ENCODE measurements around the gene TICAM2.

DNA sequence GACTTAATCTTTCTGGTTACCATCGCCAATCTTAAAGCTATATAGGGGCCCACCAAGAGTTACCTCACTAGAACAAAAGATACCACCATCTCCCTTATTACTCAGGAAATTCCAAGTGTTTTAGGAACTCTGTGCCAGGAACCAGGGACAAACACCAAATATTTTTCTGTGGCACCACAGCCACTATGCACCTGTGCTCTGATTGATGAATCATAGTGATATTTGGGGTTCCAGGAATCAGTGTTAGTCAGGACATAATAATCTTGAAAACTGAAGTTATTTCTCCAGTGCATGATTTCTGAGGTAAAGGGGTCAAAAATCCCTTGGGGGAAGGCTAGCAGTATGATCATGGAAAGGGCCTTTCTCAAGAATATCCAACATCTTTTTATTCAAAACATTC, 33.7 kb upstream of the TICAM2 start:
- TF ChIP-seq, protein P1, sequence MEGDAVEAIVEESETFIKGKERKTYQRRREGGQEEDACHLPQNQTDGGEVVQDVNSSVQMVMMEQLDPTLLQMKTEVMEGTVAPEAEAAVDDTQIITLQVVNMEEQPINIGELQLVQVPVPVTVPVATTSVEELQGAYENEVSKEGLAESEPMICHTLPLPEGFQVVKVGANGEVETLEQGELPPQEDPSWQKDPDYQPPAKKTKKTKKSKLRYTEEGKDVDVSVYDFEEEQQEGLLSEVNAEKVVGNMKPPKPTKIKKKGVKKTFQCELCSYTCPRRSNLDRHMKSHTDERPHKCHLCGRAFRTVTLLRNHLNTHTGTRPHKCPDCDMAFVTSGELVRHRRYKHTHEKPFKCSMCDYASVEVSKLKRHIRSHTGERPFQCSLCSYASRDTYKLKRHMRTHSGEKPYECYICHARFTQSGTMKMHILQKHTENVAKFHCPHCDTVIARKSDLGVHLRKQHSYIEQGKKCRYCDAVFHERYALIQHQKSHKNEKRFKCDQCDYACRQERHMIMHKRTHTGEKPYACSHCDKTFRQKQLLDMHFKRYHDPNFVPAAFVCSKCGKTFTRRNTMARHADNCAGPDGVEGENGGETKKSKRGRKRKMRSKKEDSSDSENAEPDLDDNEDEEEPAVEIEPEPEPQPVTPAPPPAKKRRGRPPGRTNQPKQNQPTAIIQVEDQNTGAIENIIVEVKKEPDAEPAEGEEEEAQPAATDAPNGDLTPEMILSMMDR (IDR thresholded peaks at IDR 0.05; ENCODE audit: low read length) = no peak
- TF ChIP-seq EZH2 (optimal IDR thresholded peaks at IDR 0.05; ENCODE audit: low read depth, low read length) (no peak), EZH2phosphoT487 (IDR thresholded peaks at IDR 0.05; ENCODE audit: low read length) (no peak)

All from MM.1S (cell line).